Neutrophil (primary cell): ENCODE data around the gene ETNK2.

Source experiments
- H3K27ac ChIP-seq: fragments of 200-600 bp; sonication (generic); 2 replicates; pipeline ENCODE4 v1.5.1; 2016; ENCODE audit warnings: mild to moderate bottlenecking, moderate library complexity
- H3K27me3 ChIP-seq: fragments of 200-600 bp; sonication (generic); 2 replicates; pipeline ENCODE4 v1.6.0; 2016; ENCODE audit warnings: mild to moderate bottlenecking
- H3K36me3 ChIP-seq: fragments of 200-600 bp; sonication (generic); 2 replicates; pipeline ENCODE4 v1.5.1; 2017
- H3K4me1 ChIP-seq, 2 experiments: fragments of 200-600 bp in 1 of 2; sonication (generic) in 1 of 2; 1 replicate in 1 of 2; 2 replicates in 1 of 2; pipeline versions ENCODE4 v1.5.1 to v1.6.1; 2013 to 2016; ENCODE audit warnings: low read depth in 1 of 2, low read length in 1 of 2, mild to moderate bottlenecking in 1 of 2, moderate library complexity in 1 of 2; ENCODE audit not compliant: control insufficient read depth in 1 of 2, insufficient read depth in 1 of 2
- H3K4me3 ChIP-seq, 2 experiments: fragments of 200-600 bp in 1 of 2; sonication (generic) in 1 of 2; 1 replicate in 1 of 2; 2 replicates in 1 of 2; pipeline ENCODE4 v1.5.1; 2013 to 2016; ENCODE audit warnings: low read depth in 1 of 2, low read length in 1 of 2, mild to moderate bottlenecking in 1 of 2, moderate library complexity in 1 of 2
- H3K9me3 ChIP-seq: fragments of 200-600 bp; sonication (generic); 2 replicates; pipeline ENCODE4 v1.5.1; 2016
- CTCF ChIP-seq: fragments of 200-600 bp; sonication (generic); IDR thresholded peaks from 2 replicates; pipeline ENCODE4 v1.5.1; 2016; ENCODE audit warnings: antibody characterized with exemption

The ETNK2 gene

DNA sequence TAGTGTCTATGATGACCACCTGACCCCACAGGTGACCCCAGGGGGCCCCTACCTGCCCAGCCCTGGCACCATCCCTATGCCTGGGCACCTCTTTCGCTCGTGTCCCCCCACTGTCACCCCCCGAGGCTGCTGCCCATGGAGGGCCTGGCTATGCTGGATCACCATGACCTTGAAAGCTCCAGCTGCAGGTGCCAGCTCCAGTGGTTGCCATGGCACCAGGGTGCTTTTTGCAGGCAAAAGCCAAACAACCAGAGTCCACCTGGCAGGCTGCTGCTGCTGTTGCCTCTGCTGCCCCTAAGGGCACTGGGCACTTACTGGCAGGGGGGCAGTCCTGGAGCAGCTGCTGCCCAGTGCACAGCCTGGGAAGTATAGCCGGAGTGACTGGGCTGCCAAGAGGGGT lies 21.7 kb downstream of the ETNK2 start:
- Histone ChIP-seq H3K27me3 (no peaks in the 10 kb centered on the region), H3K27ac (no peak overlapping the region), H3K4me1 (peaks cover 4 to 9% of the 10 kb centered on the region in 2 experiments), H3K36me3 (no peaks in the 10 kb centered on the region), H3K9me3 (no peaks in the 10 kb centered on the region), H3K4me3 (no peak overlapping the region)
- no peak for TF ChIP-seq CTCF

DNA sequence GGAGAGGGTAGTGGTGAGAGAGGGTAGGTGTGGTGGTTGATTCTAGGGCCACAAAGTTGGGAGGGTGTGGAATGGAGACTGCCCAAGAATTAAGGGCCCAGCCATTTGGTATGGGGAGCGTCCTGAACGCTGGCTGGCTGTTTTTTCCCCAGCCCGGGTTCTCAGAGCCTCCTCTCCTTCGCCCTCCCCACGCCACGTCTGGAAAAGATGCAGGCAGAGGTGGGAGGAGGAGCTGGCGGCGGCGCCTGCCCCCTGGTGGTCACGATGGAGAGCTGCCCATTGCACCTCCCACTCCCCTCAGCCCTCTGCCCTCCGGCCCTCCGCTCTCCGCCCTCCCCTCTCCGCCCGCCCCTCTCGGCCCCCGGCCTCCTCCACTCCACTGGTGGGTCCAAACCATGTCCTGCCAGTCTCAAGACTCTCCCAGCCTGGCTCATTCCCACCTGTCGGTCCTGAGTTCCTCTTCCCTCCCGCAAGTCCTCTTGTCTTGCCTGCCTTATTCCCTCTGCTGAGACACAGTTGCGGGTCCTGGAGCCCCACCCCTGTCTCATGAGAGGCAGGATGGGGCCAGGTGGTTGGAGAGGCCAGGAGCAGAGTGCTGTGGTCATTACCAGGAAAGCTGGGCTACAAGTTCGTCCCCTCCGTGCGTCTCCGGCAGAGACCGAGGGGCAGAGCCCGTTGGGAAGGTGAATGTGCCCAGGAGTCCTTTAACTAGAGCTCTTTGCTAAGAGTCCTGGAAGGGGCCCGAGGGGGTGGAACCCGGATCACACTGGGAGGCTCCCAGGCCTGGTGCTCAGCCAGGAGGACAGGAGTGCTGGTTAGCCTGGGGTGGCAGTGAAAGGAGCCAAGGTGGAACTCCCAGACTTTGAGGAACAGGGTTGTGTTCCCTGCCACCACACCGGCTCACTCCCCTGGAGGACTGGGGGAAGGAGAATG lies 22.6 kb downstream of the ETNK2 start:
- H3K4me1 ChIP-seq, result peaks cover 4 to 9% of the 10 kb centered on the region in 2 experiments
- TF ChIP-seq CTCF, result peak; percentile 91
- no peaks in the 10 kb centered on the region for H3K27me3 ChIP-seq
- no peak overlapping the region for H3K27ac ChIP-seq
- H3K4me3 ChIP-seq, result peak overlapping the region in 1 of 2 experiments; percentile 45
- no peaks in the 10 kb centered on the region for H3K36me3 ChIP-seq
- no peaks in the 10 kb centered on the region for H3K9me3 ChIP-seq

GRCh38 chr1:204128464-204128963 lies 23.3 kb downstream of the ETNK2 start:
- Histone ChIP-seq H3K4me1 (peaks cover 4 to 9% of the 10 kb centered on the region in 2 experiments), H3K27me3 (no peaks in the 10 kb centered on the region), H3K27ac (no peak overlapping the region), H3K4me3 (no peak overlapping the region), H3K9me3 (no peaks in the 10 kb centered on the region), H3K36me3 (no peaks in the 10 kb centered on the region)
- TF ChIP-seq CTCF, result no peak

DNA sequence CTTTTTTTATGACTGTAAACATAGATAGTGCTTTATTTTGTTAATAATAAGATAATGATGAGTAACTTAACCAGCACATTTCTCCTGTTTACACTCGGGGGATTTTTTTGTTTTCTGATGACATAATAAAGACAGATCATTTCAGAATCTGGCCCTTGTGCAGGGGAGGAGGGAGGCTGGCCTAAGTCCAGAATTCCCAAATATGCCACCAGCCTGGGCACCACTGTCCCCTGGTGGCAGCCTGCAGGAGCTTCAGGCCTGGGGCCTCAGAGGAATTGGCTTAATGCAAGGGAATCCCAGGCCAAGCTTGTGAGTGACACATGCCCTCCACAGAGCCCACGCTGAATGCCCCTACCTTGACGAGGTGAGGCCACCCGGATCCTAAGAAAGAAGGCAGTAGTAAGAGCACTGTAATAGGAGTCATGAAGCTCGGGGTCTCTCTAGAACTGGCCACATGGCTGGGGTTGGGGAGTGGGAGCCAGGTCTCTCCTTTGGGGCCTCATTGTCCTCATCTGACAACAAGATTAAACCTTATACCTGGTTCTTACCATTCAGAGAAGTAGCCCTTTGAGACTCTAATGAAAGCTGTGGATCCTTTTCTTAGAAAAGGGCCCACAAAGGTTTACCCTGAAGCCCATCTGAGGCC lies 24.1 kb downstream of the ETNK2 start:
- no peak overlapping the region for H3K4me3 ChIP-seq
- H3K9me3 ChIP-seq, result no peaks in the 10 kb centered on the region
- TF ChIP-seq CTCF, result peak; percentile 17
- no peaks in the 10 kb centered on the region for H3K36me3 ChIP-seq
- no peaks in the 10 kb centered on the region for H3K27me3 ChIP-seq
- H3K4me1 ChIP-seq, result peaks cover 4 to 9% of the 10 kb centered on the region in 2 experiments
- H3K27ac ChIP-seq, result no peak overlapping the region

DNA sequence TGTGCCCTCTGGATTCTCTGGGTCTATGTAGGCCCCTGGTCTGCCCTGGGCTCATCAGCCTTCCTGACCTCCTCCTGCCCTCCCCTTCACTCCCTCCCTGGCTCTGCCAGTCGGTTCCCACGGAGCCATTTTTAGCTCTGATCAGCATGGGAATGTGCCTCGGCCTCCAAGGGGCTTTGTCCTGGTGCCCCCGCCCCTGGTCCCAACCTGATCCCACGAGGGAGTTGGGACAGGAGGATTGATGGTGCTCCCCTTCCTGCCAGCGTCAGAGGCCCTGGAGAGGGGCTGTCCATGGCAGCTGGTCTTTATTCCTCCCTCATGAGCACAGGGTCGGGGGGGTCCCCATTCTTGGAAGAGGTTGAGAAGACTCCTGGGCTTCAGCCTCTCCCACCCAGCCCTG lies 24.9 kb downstream of the ETNK2 start:
- H3K27ac ChIP-seq, result no peak overlapping the region
- no peaks in the 10 kb centered on the region for H3K36me3 ChIP-seq
- H3K4me3 ChIP-seq, result no peak overlapping the region
- H3K27me3 ChIP-seq, result no peaks in the 10 kb centered on the region
- no peaks in the 10 kb centered on the region for H3K9me3 ChIP-seq
- H3K4me1 ChIP-seq, result peaks cover 4 to 9% of the 10 kb centered on the region in 2 experiments
- TF ChIP-seq CTCF, result no peak
